HG03571 (cell line): Measurements from ENCODE around the gene SSRP1.

ENCODE experiments used
- ATAC-seq: cut with Tn5 transposase; IDR thresholded peaks from one replicate; pipeline ENCODE4 v1.9.1; 2021; ENCODE audit not compliant: unreplicated experiment

The SSRP1 gene

GRCh38 chr11:57359896-57360690 lies 24.4 kb upstream of the SSRP1 start:
- no peak for ATAC-seq

DNA sequence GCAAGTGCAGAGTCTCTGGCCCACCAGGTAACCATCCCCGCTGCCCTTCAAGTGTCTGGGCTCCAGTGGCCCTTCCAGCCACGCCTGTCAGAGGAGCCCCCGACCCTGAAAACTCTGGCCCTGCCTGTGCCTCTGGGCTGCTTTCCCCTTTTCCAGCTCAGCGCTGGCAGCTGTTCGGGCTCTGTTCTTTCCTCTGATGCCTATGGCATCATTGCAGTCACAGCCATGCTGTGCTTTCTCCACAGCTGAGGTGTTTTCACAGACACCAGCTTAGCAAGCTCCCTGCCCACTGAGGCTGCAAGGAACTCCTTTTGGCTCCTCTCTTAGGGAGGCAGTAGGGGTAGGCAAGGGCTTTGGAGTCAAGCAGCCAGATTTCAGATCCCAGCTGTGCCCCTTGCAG lies 23.7 kb upstream of the SSRP1 start:
- no peak for ATAC-seq

DNA sequence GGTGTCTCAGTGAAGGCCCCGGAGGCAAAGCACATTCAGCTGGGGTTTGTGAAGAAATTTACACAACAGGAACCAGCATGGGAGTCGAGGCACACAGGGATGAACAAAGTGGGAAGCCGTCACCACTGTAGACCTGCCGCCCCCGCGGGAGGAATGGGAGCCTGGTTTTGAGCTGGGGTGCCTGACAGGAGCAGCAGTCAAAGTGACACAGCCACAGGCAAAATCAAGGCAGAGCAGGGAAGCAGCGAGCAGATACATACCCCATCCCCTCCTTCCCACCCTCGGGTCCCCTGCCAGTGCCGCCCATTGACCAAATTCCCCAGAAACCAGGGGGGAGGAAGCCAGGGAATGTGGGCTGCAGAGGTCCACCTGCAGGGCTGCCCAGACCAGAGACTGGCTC lies 23.3 kb upstream of the SSRP1 start:
- ATAC-seq: no peak

DNA sequence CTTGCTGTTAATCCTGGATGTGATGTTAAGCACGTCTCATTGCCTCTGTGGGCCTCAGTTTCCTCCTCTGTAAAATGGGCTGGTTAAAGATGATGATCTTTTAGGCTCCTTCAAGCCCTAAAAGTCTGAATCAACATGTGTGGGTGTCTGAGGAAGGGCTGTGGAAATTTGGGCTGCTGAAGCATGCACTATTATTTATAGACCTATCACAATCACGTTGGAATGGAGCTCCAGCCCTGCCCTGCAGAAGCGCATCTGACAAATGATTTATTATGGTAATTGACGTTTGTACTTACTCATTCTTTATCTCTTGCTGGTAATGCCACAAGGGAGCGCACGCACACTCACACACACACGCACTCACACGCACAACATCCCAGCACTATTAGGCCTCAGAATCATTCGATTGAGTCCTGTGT lies 22.9 kb upstream of the SSRP1 start:
- ATAC-seq: no peak

- ATAC-seq: no peak
Measured at GRCh38 chr11:57357856-57358255, 22.2 kb upstream of the SSRP1 start.

GRCh38 chr11:57357310-57357709 lies 21.6 kb upstream of the SSRP1 start:
- ATAC-seq: no peak

- no peak for ATAC-seq
Measured at GRCh38 chr11:57356268-57356667, 20.6 kb upstream of the SSRP1 start.

DNA sequence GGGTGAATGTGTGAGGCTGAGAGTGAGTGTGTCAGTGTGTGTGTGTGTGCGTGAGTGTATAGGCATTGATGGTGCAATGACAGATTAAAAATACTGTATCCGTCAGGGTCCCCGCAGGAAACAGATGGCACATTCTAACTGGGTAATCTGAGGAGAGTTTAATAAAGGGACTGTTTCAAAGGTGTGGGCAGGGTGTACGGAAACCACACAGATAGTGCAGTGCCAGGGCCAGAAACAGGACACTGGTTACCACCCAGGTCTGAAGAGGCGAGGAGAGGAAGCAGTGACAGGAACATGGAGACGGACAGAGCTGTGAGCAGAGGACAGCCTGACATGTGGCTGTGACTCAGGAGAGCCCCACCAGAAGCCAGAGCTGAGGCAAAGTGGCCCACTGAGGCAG lies 19.0 kb upstream of the SSRP1 start:
- ATAC-seq: no peak

GRCh38 chr11:57353852-57354251 lies 18.2 kb upstream of the SSRP1 start:
- no peak for ATAC-seq

GRCh38 chr11:57353446-57353845 lies 17.8 kb upstream of the SSRP1 start:
- ATAC-seq: no peak

DNA sequence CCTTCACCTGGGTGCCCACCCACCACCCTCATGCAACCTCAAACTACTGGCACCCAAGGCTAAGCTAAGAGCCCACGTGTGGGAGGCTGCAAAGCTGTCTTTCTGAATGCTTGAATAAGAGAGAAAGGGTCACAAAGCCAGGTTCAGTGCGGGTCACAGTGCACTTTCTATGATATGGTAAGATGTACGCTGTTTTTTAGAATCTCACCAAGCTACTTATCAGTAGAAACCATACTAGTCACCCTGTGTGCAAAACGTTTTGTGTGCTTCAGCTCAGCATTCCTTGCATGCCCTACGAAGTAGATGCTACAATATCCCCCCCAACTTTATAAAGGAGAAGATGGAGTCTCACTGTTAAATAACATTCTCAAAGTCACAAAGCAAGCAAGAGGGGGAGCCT lies 17.3 kb upstream of the SSRP1 start:
- no peak for ATAC-seq

- no peak for ATAC-seq
Measured at GRCh38 chr11:57349491-57350274, 14.0 kb upstream of the SSRP1 start.

GRCh38 chr11:57348636-57349313 lies 13.1 kb upstream of the SSRP1 start:
- ATAC-seq: no peak

DNA sequence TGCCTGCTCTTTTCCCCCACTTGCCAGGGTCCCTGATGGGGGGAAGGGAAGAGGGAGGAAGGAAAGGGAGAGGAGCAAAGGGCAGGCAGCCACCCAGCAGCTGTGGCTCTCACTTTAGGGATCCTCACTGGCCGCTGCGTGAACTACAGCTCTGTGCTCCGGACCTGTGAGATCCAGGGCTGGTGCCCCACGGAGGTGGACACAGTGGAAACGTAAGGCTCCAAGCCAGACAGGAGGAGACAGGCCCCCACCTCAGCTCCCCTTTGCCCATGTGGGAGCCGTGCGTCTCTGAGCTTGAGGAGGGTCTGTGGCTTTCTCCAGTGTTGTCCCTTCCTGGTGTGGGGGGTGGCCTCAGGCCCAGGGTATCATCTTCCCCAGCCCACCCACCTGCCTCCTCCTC lies 12.4 kb upstream of the SSRP1 start:
- no peak for ATAC-seq

GRCh38 chr11:57347336-57347735 lies 11.6 kb upstream of the SSRP1 start:
- ATAC-seq: no peak

DNA sequence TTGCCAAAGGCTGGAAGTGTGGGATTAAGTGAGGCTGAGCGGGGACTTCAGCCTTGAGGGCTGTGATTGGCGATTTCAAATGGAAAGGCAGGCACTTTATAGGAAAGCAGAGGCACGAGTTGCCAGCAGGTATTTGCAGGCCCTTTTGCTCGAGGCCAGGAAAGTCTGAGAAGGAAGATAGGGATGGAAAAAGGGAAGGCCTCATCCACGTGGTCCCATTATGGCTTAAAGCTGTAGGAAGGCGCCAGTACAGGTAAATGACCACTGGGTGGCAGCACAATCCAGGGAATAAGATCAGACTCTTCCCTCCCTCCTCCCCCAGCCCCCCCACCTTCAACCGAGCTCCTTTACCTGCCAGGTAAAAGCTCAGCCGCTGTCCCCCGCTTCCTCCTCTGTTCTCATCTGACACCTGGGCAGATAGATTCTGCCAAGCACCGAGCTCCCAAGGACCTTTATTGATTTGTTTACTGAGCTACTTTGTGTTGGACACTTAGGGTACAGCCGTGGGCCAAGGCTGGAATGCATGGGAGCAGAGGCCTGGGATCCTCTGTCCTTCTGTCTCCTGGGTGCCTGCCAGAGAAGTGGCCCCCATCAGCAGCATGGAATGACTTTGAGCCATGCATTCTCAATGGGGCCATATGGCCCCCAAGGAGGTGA lies 10.0 kb upstream of the SSRP1 start:
- no peak for ATAC-seq

DNA sequence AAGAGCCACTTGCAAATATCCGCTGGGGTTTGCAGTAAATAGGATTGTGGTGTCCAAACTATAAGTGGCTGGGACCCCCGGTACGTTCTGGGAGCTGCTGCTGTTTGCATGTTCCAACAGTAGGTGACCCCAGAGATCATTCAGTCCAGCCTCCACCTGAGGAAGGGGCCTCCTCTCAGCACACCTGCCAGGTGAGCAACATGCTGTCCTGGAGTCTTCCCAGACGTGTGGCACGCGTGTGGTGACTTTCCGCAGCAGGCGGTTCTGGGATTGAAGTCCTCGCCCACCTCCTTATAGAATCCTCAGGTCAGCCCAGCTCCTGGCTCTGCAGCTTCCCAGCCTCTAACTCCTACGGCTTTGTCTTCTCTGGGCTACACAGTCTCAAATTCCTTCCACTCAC lies 9.1 kb upstream of the SSRP1 start:
- ATAC-seq: no peak

- no peak for ATAC-seq
Measured at GRCh38 chr11:57343825-57344224, 8.1 kb upstream of the SSRP1 start.

DNA sequence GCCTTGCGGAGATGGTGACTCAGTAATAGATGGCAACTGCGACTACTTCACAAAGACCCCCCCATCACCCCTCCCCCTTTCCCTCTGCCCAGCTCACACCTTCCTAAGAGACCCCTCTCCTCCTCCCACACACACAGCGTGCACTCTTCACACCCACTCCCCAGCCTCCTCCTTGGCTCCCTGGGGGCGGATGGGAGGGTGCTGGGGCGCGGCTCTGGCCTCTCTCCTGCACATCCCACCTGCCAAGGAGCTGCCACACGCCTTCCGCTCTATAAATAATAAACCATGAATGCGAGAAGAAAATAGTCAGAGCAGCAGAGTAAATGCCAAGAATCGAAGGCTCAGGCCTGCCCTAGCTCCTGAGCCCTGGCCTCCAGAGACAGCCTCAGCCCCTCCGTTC lies 7.0 kb upstream of the SSRP1 start:
- no peak for ATAC-seq

DNA sequence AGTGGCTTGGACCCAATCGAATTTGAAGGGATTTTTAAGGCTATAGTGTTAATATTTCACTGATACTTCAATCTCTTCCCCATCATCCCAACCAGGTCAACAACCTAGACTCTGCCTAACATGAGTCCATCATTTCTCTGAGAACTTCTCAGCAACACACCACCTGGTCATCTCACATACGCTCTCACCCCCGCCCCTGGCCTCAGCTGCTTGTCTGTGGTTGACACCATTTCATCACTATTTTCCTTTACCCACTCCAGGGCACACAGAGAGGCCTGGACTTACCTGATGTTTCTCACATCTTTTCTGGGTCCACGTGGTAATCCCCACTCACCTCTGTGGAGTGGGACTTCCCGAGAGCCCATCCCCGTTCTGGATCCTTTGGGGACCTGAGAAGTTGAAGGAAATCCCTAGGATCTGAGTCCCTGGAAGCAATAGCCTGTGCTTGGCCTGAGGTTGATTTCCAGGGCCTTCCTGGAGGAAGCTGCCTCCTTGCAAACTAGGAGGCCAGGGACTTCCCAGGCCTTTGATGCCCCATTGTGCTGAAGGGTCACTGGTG lies 5.6 kb upstream of the SSRP1 start:
- ATAC-seq: no peak

DNA sequence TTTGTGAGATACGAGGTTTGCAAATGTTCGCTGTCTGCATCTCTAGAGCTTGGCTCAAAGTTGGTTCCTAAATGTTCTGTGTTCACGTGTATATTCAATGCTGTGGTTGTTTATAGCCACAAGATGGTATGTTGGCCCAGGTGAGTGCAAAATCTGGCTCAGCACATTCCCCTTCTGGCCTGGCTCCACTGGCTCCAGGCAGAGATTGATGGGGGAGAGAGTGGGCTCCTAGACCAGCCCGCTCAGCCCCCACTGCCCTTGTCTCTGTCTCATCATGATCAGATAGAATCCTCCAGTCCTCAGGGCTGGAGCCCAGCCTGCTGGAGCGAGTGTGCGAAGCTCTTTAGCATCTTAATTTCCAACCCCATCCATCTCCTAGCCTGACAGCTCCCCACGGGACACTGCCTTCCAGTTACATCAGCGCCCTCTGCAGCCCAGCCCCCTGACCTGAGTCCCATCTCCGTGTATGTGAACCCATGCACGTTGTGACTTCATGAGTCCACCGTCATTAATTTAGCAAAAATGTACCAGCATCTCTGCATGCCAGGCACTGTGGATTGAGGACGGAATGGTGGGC lies 4.4 kb upstream of the SSRP1 start:
- no peak for ATAC-seq
